SK-N-SH treated with all-trans-retinoic acid at 6 μM for 48 hours (cell line): ENCODE results near the gene TRAT1.

Source experiments
- ATAC-seq: fragments of 200-7000 bp; cut with Tn5 transposase; 3 replicates; pipeline ENCODE4 v1.9.1; 2020; ENCODE audit warnings: mild to moderate bottlenecking, moderate library complexity
- ARNTL ChIP-seq: fragments of 450-650 bp; formaldehyde crosslinking; IDR thresholded peaks from 2 replicates; pipeline ENCODE4 v1.5.0; 2020; ENCODE audit warnings: low read depth, mild to moderate bottlenecking, moderate library complexity, borderline replicate concordance
- CREB5 ChIP-seq: fragments of 250-450 bp; sonication (Bioruptor Pico); IDR thresholded peaks from 2 replicates; pipeline ENCODE4 v1.5.1; 2020; ENCODE audit warnings: low read depth, mild to moderate bottlenecking, moderate library complexity
- CSRNP3 ChIP-seq: fragments of 250-450 bp; sonication (Bioruptor Pico); IDR thresholded peaks from 2 replicates; pipeline ENCODE4 v1.5.1; 2021; ENCODE audit warnings: mild to moderate bottlenecking, moderate library complexity
- OSR1 ChIP-seq: fragments of 250-450 bp; sonication (Bioruptor Pico); IDR thresholded peaks from 2 replicates; pipeline ENCODE4 v1.8.0; 2022; ENCODE audit warnings: moderate library complexity, mild to moderate bottlenecking, inconsistent platforms
- POU6F1 ChIP-seq: fragments of 250-450 bp; sonication (Bioruptor Pico); IDR thresholded peaks from 2 replicates; pipeline ENCODE4 v1.8.0; 2021; ENCODE audit warnings: low read depth, mild to moderate bottlenecking, moderate library complexity, borderline replicate concordance
- PPARA ChIP-seq: fragments of 250-450 bp; sonication (Bioruptor Pico); IDR thresholded peaks from 2 replicates; pipeline ENCODE4 v1.5.0; 2020; ENCODE audit warnings: mild to moderate bottlenecking, borderline replicate concordance
- RARB ChIP-seq: fragments of 250-450 bp; sonication (Bioruptor Pico); IDR thresholded peaks from 2 replicates; pipeline ENCODE4 v1.8.0; 2021; ENCODE audit warnings: mild to moderate bottlenecking, moderate library complexity
- TOX ChIP-seq: fragments of 250-450 bp; sonication (Bioruptor Pico); IDR thresholded peaks from 2 replicates; pipeline ENCODE4 v1.8.0; 2021; ENCODE audit warnings: mild to moderate bottlenecking, moderate library complexity, borderline replicate concordance
- ZFP30 ChIP-seq: fragments of 450-650 bp; formaldehyde crosslinking; IDR thresholded peaks from 2 replicates; pipeline ENCODE4 v1.5.0; 2022; ENCODE audit warnings: mild to moderate bottlenecking, moderate library complexity
- ZNF565 ChIP-seq: fragments of 450-650 bp; formaldehyde crosslinking; conservative IDR thresholded peaks from 2 replicates; pipeline ENCODE4 v1.5.0; 2020; ENCODE audit warnings: low read depth, mild to moderate bottlenecking, moderate library complexity

Gene TRAT1

GRCh38 chr3:108899530-108899929 is 76.9 kb downstream of the TRAT1 start:
- no peak for ATAC-seq
- TF ChIP-seq ARNTL (CRISPR knock-in tag) (no peak), PPARA (no peak), ZNF565 (CRISPR knock-in tag) (no peak), CSRNP3 (CRISPR knock-in tag) (no peak), TOX (CRISPR knock-in tag) (no peak), ZFP30 (CRISPR knock-in tag) (no peak), RARB (CRISPR knock-in tag) (no peak), CREB5 (CRISPR knock-in tag) (no peak), OSR1 (CRISPR knock-in tag) (no peak), POU6F1 (no peak)
